Left kidney (tissue), 2 donors: ENCODE results near the gene ZFR. TPM values are rescaled to one million over a fixed set of nuclear protein-coding genes. Genes with fewer than 3 reads are reported as not detected.
A peak's percentile ranks its signal among the peaks of the same experiment; 100 is the strongest.
"Not testable (repeated sequence)": the region's sequence is repeated elsewhere in the genome, so short reads cannot be mapped to it uniquely, and the experiment has no call there.

Experiments
- DNase-seq: peaks from one replicate; pipeline ENCODE4 v3.0.0-alpha.2; 2013
- polyA plus RNA-seq: library from polyadenylated mRNA; unstranded; fragments of 120-200 nt; gene quantifications from one replicate; pipeline ENCODE4 v1.2.1, GENCODE V29; 2013; ENCODE audit not compliant: insufficient read length

Gene ZFR
- polyA plus RNA-seq, 1 donor, result 134 TPM

DNA sequence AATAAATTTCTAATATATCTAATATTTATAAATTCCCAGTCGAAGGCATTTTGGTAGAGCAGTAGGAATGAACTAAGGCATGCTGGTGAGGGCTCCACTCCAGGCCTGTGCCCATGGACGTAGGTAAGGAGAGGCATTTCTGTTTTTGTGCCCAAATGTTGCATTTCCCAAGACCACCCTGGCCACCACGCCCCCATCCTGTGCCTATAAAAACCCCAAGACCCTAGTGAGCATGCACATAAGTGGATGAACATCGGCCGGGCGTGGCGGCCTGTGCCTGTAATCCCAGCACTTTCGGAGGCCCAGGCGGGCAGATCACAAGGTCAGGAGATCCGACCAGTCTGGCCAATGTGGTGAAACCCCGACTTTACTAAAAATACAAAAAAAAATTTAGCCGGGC is 121.7 kb downstream of the ZFR start:
- no peak for DNase-seq

DNA sequence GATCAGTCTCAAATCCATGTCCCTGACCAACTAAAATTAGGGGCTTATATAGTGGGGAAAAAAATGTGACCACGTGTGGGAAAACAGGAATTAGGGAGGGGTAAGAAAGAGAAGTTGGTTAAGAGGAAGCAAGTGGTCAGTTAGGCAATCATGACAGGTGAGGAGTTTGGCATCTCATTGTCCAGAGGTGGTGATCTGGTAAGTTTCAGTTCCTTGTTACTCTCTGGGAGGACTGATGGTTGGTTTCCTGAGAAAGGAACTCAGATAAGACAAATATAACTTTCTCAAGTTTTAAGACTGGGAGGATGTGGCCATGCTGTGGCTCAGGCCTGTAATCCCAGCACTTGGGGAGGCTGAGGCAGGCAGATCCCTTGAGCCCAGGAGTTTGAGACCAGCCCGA is 122.8 kb downstream of the ZFR start:
- DNase-seq, result not testable (repeated sequence)

DNA sequence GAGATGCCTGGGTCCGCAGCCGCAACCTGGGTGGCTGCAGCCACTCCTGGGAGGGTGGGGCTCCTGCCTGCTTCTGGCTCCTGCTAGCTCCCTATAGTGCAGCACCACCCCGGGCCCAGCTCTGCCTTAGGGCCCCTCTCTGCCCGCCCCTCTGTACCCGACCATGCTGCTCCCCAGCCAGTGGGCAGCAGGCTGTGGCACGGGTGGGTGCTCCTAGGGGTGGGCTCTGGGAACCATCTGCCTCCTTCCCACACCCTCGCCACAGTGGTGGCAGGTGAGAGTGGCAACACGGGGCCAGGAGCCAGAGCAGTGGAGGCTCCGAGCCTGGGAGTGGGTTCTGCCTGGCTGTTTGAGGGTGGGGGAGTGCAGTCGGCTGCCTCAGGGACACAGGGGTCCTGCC is 124.0 kb downstream of the ZFR start:
- DNase-seq, result no peak

DNA sequence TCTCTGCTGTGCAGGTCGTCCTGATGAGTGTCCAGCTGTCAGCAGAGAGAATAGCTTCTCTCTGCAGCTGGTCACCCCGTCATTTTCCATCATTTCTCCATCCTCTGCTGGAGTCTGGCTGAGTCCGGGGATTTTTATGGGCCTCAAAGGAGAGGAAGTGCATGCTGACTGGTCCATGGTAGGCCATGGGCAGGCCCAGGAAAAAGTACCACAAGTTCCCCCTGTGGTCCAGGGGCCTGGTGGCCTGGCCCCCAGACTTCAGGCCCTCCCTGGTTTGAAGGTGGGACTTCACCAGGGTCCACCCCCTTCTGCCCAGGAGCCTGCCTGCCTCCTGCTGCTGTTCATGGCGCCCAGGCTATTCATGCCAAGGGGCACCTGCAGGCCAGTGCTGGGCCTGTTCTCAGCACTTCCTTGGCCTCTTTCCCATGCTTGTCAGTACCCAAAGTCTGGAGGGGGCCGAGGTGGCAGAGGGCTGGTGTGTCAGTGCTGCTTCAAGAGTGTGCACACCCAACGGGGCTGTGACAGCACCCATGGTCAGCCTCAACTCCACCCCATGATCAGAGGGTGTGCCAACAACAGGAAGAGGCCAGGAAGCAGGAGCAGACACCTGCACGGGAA is 124.5 kb downstream of the ZFR start:
- no peak for DNase-seq

DNA sequence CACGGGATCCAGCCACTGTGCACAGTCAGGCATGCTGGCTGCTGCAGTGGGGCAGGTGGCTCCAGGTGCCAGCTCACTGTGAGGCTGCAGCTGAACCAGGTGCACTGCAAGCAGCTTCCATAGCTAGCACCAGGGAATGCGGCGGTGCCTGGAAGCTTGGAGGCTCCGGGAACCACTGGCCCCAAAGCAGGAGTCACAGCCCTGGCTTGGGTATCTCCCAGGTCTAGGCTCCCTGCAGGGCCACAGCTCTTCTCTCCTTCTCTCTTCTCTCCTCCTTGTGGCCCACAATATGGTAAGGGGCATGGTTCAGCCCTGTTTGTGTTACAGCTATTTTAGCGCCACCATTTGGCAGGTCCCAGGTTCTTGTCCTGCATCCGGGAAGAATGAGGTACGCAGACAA is 125.1 kb downstream of the ZFR start:
- no peak for DNase-seq

DNA sequence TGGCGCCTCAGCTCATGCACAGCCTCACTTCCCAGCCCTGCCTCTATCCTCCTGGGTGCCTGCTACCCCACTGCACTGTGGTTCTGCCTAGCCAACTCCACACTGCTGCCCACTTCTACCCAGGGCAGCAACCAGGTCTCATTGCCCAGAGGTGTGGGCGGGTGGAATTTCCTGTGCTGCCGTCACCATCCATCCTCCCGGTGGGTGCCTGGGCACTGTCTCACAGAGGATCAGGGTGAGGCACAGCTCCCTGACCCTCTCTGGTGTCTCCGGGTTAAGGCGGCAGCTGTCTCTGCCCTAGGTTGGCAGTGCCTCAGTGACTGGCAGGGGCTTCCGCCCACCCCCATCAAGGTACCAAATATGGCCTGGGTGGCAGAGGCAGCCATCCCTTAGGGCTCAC is 127.5 kb downstream of the ZFR start:
- DNase-seq, result no peak

DNA sequence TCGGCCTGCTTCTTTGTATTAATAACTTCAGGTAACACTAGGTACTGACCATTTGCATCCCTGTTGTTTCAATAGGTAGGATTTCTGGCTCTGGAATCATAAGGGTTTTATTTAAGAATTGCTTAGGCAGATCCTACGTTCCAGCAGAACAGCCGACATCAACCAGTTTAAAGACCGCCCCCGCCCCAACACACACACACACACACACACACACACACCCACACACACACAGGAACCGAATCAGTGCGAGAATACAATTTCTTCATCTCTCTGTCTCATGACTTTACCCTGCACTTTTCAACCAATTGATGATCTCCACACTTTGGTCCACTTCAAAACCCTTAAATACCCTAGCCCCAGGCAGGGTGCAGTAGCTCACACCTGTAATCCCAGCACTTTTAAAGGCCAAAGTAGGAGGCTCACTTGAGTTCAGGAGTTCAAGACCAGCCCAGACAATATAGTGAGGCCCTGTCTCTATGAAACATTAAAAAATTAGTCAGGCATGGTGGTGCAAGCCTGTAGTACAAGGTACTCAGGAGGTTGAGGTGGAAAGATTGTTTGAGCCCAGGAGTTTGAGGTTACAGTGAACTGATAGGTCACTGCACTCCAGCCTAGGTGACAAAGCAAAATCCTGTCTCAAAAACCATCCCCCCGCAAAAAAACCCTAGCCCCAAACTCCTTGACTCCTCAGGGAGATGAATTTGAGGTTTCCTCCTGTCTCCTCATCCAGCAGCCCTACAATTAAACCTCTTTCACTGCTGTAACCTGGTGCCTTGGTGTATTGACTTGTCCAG is 129.1 kb downstream of the ZFR start:
- DNase-seq, result no peak

DNA sequence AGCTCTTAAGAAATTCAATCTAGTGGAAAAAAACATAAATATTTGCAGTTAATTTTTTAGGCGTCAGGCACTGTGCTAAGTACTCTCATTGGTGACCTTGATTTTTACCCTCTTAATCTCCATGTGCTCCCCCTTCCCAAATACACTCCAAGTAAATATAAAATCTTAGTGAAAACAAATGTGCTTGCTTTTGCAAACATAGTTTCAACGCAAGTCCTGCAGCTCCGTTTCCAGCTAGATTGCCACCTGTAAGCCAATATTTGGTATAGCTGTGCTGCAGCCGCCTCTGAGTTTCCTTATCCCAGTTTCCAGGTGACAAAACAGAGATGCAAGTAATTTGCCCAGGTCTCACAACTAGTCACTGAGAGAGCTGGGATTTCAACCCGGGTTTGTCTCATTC is 129.9 kb downstream of the ZFR start:
- no peak for DNase-seq

DNA sequence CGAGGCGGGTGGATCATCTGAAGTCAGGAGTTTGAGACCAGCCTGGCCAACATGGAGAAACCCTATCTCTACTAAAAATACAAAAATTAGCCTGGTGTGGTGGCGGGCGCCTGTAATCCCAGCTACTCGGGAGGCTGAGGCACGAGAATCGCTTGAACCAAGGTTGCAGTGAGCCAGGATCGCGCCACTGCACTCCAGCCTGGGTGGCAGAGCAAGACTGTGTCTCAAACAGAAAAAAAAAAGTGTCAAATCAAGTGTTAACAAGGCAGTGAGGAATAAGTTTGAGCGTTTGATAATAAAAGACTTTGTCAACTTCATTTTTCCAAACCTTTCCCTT is 130.4 kb downstream of the ZFR start:
- DNase-seq, result not testable (repeated sequence)

DNA sequence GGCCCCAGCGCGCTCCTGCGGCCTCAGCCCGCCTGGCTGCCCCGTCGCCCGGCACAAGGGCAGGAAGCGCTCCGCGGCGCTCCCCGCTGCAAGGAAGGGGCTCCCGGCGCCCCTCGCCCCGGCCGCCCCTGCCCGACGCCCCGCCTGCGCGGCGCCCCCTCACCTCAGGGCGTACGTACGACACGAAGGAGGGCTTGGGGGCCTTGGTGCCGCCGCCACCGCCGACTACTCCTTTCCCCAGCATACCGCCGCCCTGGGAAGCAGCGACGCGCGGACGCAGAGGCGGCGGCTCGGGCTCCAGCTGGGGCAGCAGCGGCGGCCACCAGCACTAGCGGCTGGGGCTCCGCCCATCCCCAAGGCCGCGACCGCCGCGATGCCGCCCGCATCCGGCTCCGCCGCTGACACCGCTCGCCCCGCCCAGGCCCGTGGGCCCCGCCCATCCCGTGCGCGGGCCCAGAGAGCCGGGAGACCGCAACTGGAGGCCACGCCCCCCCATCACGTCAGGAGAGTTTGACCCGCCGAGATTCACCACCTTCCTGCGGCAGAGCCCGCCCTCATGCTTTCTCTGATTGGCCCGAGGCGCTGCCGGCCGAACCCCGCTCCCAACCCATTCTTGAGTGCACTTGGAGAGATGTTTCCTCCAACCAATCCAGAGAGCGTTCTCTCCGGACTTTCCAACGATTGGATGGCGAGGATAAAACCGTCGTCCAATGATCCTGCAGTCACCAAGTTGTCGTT is 131.8 kb downstream of the ZFR start, which contains the start of gene MTMR12:
TSS of gene MTMR12 (minus strand) at position 345 of the 738 bp plus-strand sequence. CDS start at position 244, 101 bp downstream.
- DNase-seq, result peak; percentile 99

DNA sequence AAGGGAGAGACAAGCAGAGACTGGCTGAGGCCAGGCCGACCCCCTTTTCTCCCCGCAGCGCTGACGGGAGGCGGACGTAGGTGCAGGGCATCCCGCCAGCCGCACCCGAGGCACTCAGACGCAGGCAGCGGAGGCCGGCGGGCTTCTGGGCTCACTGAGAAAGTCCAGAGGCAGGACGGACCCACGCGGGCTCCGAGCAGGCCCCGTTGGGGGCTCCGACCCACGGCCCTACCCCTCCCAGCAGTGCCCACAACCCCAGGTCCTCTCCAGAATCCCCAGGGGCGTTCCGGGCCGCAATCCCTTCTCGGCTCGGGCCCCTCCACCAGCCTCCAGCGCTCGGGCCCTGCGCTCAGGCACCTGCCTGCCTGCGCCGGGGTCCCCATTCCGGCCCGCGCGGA is 132.3 kb downstream of the ZFR start:
- DNase-seq, result peak; percentile 50

DNA sequence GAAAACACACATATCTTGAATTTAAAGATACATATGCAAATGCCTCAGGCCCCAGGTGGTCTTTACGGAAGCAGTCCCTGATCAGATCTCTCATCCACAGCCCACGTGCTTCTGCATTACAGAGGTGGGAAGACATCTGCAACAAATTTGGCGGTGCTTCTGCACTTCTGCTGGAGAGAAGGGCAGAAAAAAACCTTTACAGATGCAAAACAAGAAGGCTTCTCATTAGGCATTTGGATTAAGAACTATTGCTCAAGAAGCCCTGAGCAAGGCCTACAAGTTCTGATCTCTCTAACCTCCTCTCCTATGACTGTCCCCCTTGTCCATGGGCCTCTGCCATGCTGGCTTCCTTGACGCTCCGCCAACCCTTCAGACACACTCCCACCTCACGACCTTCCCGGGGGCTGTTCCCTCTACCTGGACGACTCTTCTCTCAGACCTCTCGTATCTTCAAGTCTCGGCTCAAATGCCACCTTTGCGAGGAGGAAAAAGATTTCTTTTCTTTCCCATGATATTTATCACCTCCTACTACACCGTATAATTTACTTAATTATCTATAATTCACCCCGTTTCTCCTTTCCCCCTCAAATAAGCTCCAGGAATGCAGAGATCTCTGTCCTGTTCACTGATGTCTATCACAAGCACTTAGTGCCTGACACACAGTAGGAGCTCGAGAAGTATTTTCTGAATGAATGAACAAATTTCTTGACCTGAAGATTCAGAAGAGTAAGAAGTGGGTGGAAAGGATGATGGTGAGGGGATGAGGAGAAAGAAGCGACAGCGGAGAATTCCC is 132.9 kb downstream of the ZFR start:
- DNase-seq, result no peak

DNA sequence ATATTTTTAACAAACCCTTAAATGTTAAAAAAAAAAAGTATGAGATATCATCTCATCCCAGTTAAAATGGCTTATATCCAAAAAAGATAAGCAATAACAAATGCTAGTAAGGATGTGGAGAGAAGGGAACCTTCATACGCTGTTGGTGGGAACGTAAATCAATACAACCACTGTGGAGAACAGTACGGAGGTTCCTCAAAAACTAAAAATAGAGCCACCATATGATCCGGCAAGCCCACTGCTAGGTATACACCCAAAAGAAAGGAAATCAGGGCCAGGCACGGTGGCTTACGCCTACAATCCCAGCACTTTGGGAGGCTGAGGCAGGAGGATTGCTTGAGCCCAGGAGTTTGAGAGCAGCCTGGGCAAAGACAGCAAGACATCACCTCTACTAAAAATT is 134.8 kb downstream of the ZFR start:
- DNase-seq, result no peak

DNA sequence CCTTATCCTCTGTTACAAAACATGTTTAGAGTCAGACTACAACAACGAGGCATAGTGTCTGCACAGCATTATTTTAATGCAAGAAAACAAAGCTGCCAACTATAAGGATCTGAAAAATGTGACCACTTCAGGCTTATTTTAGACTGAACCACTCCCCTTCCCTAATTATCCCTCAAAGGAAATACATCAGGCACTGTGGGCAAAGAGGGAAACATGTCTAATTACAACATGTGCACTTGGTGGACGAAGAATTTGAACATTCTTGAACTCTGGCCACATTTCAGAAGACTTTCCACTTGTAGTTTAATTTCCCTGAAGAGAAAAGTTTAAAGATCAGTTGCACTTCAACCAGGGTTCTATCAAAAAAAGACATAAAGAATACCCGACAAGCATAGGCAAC is 135.6 kb downstream of the ZFR start:
- no peak for DNase-seq

DNA sequence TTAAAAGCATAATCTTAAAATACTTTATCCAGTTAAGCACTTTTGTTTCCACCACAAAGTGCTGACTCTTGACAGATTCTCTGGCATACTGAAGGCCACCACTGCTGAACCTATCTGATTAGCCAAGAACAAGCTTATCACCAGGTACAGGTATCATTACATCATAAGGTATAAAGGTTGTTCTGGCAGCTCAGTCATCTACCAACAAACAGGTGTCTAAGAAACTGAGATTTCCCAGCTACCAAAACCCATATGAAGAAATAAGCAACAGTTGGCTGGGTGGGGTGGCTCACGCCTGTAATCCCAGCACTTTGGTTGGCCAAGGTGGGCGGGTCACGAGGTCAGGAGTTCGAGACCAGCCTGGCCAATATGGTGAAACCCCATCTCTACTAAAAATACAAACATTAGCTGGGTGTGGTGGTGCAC is 136.8 kb downstream of the ZFR start:
- DNase-seq, result no peak

DNA sequence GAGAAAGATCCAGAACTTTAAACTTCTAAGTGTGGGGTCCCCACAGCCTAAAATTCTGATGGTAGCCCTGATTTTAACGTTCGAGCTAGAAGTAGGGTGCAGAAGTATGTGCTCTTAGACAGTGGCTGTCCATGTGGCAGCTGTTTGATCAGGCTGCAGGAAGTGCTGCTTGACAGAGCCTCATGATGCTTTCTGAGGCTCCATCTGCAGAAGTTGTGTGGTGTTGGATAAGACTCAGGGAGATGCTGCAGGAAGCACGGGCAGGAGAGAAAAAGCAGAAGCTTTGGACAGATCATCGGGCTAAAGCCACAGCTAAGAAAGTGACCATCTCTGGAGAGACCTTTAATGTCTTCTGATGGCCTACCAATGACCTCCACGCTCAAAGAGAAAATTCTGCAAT is 139.9 kb downstream of the ZFR start:
- DNase-seq, result no peak

Other genes starting within 250 kb of the ZFR start
- gene MTMR12, start 131.8 kb downstream of the ZFR start, polyA plus RNA-seq, result 38.4 TPM
- gene SUB1, start 140.8 kb upstream of the ZFR start, polyA plus RNA-seq, result 295 TPM